Esophagus muscularis mucosa (tissue), 4 donors: Measurements from ENCODE around the gene HEPHL1. TPM values are rescaled to one million over a fixed set of nuclear protein-coding genes. Genes with fewer than 3 reads are reported as not detected.

Experiments used
- DNase-seq: peaks from one replicate; pipeline ENCODE4 v3.0.0-alpha.2; 2017; ENCODE audit errors: extremely low spot score
- H3K27ac ChIP-seq, 4 donors: fragments of 200-600 bp; sonication (generic); replicated peaks in 1 of 4; 1 replicate in 3 of 4; 2 replicates in 1 of 4; pipeline ENCODE4 v1.5.1; 2016 to 2019; ENCODE audit warnings: mild to moderate bottlenecking in 1 of 4
- H3K27me3 ChIP-seq, 4 donors: fragments of 200-600 bp; sonication (generic); one replicate each; pipeline versions ENCODE4 v1.5.1 to v1.6.0; 2016 to 2019
- H3K36me3 ChIP-seq, 4 donors: fragments of 200-600 bp; sonication (generic); one replicate each; pipeline ENCODE4 v1.5.1; 2016 to 2019
- H3K4me1 ChIP-seq, 4 donors: fragments of 200-600 bp; sonication (generic); one replicate each; pipeline ENCODE4 v1.5.1; 2016 to 2019
- H3K4me3 ChIP-seq, 4 donors: fragments of 200-600 bp; sonication (generic); 1 replicate in 2 of 4; 2 replicates in 2 of 4; pipeline ENCODE4 v1.5.1; 2016 to 2019; ENCODE audit warnings: mild to moderate bottlenecking in 4 of 4, moderate library complexity in 1 of 4
- H3K9me3 ChIP-seq, 4 donors: fragments of 200-600 bp; sonication (generic); 1 replicate in 3 of 4; 2 replicates in 1 of 4; pipeline ENCODE4 v1.5.1; 2016 to 2019
- EP300 ChIP-seq: sonication (generic); formaldehyde crosslinking; IDR thresholded peaks from one replicate; pipeline ENCODE4 v1.6.1; 2017; ENCODE audit warnings: antibody characterized with exemption
- POLR2A ChIP-seq: fragments of 450-650 bp; IDR thresholded peaks from one replicate; pipeline ENCODE4 v1.6.1; 2017; ENCODE audit warnings: antibody characterized with exemption, moderate library complexity, mild to moderate bottlenecking, low read depth
- POLR2AphosphoS5 ChIP-seq, 2 donors: sonication (generic); formaldehyde crosslinking; IDR thresholded peaks; one replicate each; pipeline ENCODE4 v1.6.1; 2017; ENCODE audit warnings: antibody characterized with exemption in 2 of 2
- WGBS: methylation state at CpG from one replicate; pipeline ENCODE4 v1.1.5; 2018; 5-methylcytosine and 5-hydroxymethylcytosine counted together
- intact Hi-C: fragments of 100-400 bp; cut with DNase I; formaldehyde crosslinking; loops from one replicate; pipeline ENCODE4 v1.15.1; 2023
- total RNA-seq, 4 donors: library from RNA; depleted of rRNA; stranded (reverse); fragments of >200 nt; gene quantifications; one replicate each; pipeline versions ENCODE4 v1.1.0 to v1.2.1, GENCODE V29; 2016
- TF ChIP-seq, protein P1 (sequence below), 3 experiments: fragments of 200-600 bp in 2 of 3; fragments of 450-650 bp in 1 of 3; sonication (generic) in 2 of 3; IDR thresholded peaks; one replicate each; pipeline ENCODE4 v1.5.1; 2017 to 2019; ENCODE audit warnings: antibody characterized with exemption in 3 of 3, mild to moderate bottlenecking in 2 of 3, moderate library complexity in 1 of 3

Gene HEPHL1
- total RNA-seq, 4 donors from 2014 or later: 0.42 TPM; not detected in 3

GRCh38 chr11:94145916-94146315, 124.8 kb downstream of the HEPHL1 start:
- WGBS: 87% methylated on average over 4 of the region's 4 CpGs
- Histone ChIP-seq H3K27ac (no peak overlapping the region), H3K4me1 (peaks cover 36 to 72% (median 58%) of the 10 kb centered on the region in 4 donors), H3K9me3 (no peaks in the 10 kb centered on the region), H3K36me3 (no peaks in the 10 kb centered on the region), H3K27me3 (no peaks in the 10 kb centered on the region), H3K4me3 (no peak overlapping the region)
- intact Hi-C loops: no loop called here
- TF ChIP-seq, protein P1, sequence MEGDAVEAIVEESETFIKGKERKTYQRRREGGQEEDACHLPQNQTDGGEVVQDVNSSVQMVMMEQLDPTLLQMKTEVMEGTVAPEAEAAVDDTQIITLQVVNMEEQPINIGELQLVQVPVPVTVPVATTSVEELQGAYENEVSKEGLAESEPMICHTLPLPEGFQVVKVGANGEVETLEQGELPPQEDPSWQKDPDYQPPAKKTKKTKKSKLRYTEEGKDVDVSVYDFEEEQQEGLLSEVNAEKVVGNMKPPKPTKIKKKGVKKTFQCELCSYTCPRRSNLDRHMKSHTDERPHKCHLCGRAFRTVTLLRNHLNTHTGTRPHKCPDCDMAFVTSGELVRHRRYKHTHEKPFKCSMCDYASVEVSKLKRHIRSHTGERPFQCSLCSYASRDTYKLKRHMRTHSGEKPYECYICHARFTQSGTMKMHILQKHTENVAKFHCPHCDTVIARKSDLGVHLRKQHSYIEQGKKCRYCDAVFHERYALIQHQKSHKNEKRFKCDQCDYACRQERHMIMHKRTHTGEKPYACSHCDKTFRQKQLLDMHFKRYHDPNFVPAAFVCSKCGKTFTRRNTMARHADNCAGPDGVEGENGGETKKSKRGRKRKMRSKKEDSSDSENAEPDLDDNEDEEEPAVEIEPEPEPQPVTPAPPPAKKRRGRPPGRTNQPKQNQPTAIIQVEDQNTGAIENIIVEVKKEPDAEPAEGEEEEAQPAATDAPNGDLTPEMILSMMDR (IDR thresholded peaks at IDR 0.05): no peak
- no peak for TF ChIP-seq POLR2AphosphoS5 (IDR thresholded peaks at IDR 0.05)
- TF ChIP-seq POLR2A: no peak
- TF ChIP-seq EP300: no peak
- no peak for DNase-seq

DNA sequence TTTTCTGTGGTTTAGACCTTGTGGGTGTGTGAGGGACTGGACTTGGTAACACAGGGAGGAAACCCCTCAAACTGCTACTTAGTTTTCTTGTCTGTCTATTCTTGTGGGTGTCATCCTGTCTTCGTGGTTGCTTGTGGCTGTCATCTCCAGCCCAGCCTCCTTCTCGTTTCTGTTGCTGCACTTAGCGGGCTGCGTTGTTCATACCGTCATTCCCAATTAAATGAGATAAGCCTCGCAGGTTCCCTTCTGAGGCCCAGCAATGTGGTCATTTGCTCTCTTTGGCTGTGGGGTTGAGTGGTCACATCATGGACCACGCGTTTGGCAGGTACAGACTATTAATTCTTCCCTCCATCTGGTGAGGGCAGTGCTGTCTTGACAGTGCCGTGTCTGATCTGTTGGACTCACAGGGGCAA, 126.3 kb downstream of the HEPHL1 start:
- Histone ChIP-seq H3K9me3 (no peaks in the 10 kb centered on the region), H3K36me3 (no peaks in the 10 kb centered on the region), H3K27ac (no peak overlapping the region), H3K4me1 (peaks cover 40 to 78% (median 62%) of the 10 kb centered on the region in 4 donors), H3K4me3 (no peak overlapping the region), H3K27me3 (no peaks in the 10 kb centered on the region)
- WGBS: 91% methylated on average over 9 of the region's 9 CpGs
- intact Hi-C loops: no loop called here
- DNase-seq: no peak
- TF ChIP-seq POLR2A (no peak), POLR2AphosphoS5 (IDR thresholded peaks at IDR 0.05) (no peak)
- TF ChIP-seq, protein P1 (IDR thresholded peaks at IDR 0.05): no peak

- H3K4me1 ChIP-seq: peaks cover 37 to 78% (median 63%) of the 10 kb centered on the region in 4 donors
- H3K4me3 ChIP-seq: no peak overlapping the region
- no peaks in the 10 kb centered on the region for H3K27me3 ChIP-seq
- no peak overlapping the region for H3K27ac ChIP-seq
- intact Hi-C loops: no loop called here
- no peak for DNase-seq
- H3K9me3 ChIP-seq: no peaks in the 10 kb centered on the region
- WGBS: 75% methylated on average over 2 of the region's 2 CpGs
- TF ChIP-seq POLR2A: no peak
- TF ChIP-seq, protein P1 (IDR thresholded peaks at IDR 0.05): no peak
- TF ChIP-seq POLR2AphosphoS5 (IDR thresholded peaks at IDR 0.05): no peak
- no peak for TF ChIP-seq EP300
- no peaks in the 10 kb centered on the region for H3K36me3 ChIP-seq
These were observed 127.0 kb downstream of the HEPHL1 start for GRCh38 chr11:94148189-94148588.

GRCh38 chr11:94149431-94150017, 128.4 kb downstream of the HEPHL1 start:
- no peaks in the 10 kb centered on the region for H3K9me3 ChIP-seq
- no peaks in the 10 kb centered on the region for H3K27me3 ChIP-seq
- peaks cover 31 to 78% (median 64%) of the 10 kb centered on the region in 4 donors for H3K4me1 ChIP-seq
- intact Hi-C loops: no loop called here
- 33% methylated on average over 3 of the region's 3 CpGs for WGBS
- no peak overlapping the region for H3K4me3 ChIP-seq
- H3K27ac ChIP-seq: no peak overlapping the region
- no peak for DNase-seq
- TF ChIP-seq, protein P1 (IDR thresholded peaks at IDR 0.05): no peak
- no peak for TF ChIP-seq POLR2AphosphoS5 (IDR thresholded peaks at IDR 0.05)
- no peak for TF ChIP-seq EP300
- TF ChIP-seq POLR2A: no peak
- peaks cover 0 to 10% (median 3%) of the 10 kb centered on the region in 4 donors for H3K36me3 ChIP-seq

DNA sequence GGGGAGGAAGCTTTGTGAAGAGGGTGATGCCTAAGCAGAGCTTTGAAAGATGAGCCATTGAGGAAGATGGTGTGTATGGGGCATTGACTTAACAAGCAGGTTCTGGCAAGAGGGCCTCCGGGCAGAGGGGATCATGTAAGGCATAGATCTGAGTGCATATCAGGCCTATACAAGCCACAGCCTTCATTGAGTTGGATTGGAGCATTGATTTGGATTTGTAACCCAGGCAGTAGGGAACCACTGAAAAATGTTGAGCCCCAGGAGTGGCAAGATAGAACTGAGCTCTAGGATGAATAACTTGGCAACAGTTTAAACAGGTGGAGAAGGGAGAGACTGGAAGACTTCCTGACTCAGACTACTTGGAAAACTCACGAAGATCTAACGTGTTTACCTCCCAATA, 128.9 kb downstream of the HEPHL1 start:
- 84% methylated on average over 3 of the region's 3 CpGs for WGBS

More for the DNA sequence above, 128.9 kb downstream of the HEPHL1 start:
- Histone ChIP-seq H3K27me3 (no peaks in the 10 kb centered on the region), H3K4me3 (no peak overlapping the region), H3K27ac (no peak overlapping the region), H3K9me3 (no peaks in the 10 kb centered on the region), H3K4me1 (peaks cover 31 to 78% (median 65%) of the 10 kb centered on the region in 4 donors), H3K36me3 (peaks cover 0 to 12% (median 6%) of the 10 kb centered on the region in 4 donors)
- DNase-seq: no peak
- TF ChIP-seq POLR2AphosphoS5 (IDR thresholded peaks at IDR 0.05) (no peak), POLR2A (no peak), EP300 (no peak)
- TF ChIP-seq, protein P1 (IDR thresholded peaks at IDR 0.05): no peak
- intact Hi-C loops: no loop called here
